ENCODE results near the gene CRTAC1. TPM values are rescaled to one million over a fixed set of nuclear protein-coding genes. Genes with fewer than 3 reads are reported as not detected.

The CRTAC1 gene
- polyA plus RNA-seq, 2 of the 4 experiments (the other 2 are of a cell fraction): 0.32 to 0.39 TPM

GRCh38 chr10:97913193-97913592 lies 117.2 kb downstream of the CRTAC1 start:
- POLR2A ChIA-PET: no interaction called here
- CTCF ChIA-PET: interaction anchor here (1.5 to 24.4 kb wide), 6 partner anchors 9 to 126 kb away, joined by 3 to 660 read pairs (median 17); partner anchors contain the start of gene CRTAC1

GRCh38 chr10:97911217-97911616 lies 119.2 kb downstream of the CRTAC1 start:
- H3K4me1 ChIP-seq: 0 out of 3 replicates have a peak, but pooled peaks cover 2% of the 10 kb centered on the region
- ChIA-PET POLR2A (no interaction called here), CTCF (interaction anchor here (0.6 to 24.4 kb wide), 7 partner anchors 10 to 128 kb away, joined by 3 to 660 read pairs (median 3); partner anchors contain the start of gene CRTAC1)
- no peak overlapping the region for H3K27ac ChIP-seq
- FAIRE-seq: no peak
- TF ChIP-seq MAFK (IDR thresholded peaks at IDR 0.05; ENCODE audit: partially characterized antibody) (no peak), E2F6 (IDR thresholded peaks at IDR 0.05; ENCODE audit: borderline replicate concordance, low read depth) (no peak), HOXB13 (CRISPR knock-in tag; IDR thresholded peaks at IDR 0.05; ENCODE audit: low read depth) (no peak), SMC3 (IDR thresholded peaks at IDR 0.05) (no peak), RARB (CRISPR knock-in tag; IDR thresholded peaks at IDR 0.05) (no peak), POLR2A (IDR thresholded peaks at IDR 0.05; ENCODE audit: low read length) (no peak), TFCP2L1 (CRISPR knock-in tag; IDR thresholded peaks at IDR 0.05) (no peak), PBX3 (IDR thresholded peaks at IDR 0.05) (no peak), RCOR1 (IDR thresholded peaks at IDR 0.05; ENCODE audit: low read depth, low read length) (no peak), ZSCAN20 (CRISPR knock-in tag; IDR thresholded peaks at IDR 0.05) (no peak)
- H3K4me2 ChIP-seq: no peak overlapping the region
- H3K9me3 ChIP-seq: no peaks in the 10 kb centered on the region
- DNase-seq (ENCODE audit: low read depth in 1 of 2, low spot score in 1 of 2): no peak
- no peak overlapping the region for H3K4me3 ChIP-seq
- WGBS (ENCODE audit: missing lambda C conversion rate): 73% methylated on average over 2 of the region's 5 CpGs
- ATAC-seq: no peak

More at GRCh38 chr10:97913193-97913592, 117.2 kb downstream of the CRTAC1 start:
- FAIRE-seq: no peak
- Histone ChIP-seq H3K4me3 (no peak overlapping the region), H3K9me3 (no peaks in the 10 kb centered on the region), H3K4me2 (no peak overlapping the region), H3K27ac (no peak overlapping the region), H3K4me1 (0 out of 3 replicates have a peak, but pooled peaks cover 2% of the 10 kb centered on the region)
- no peak for TF ChIP-seq FOSB (CRISPR knock-in tag; IDR thresholded peaks at IDR 0.05)
- TF ChIP-seq KDM5A (IDR thresholded peaks at IDR 0.05): no peak
- TF ChIP-seq HOXB13 (CRISPR knock-in tag; IDR thresholded peaks at IDR 0.05; ENCODE audit: low read depth): no peak
- no peak for TF ChIP-seq SMC3 (IDR thresholded peaks at IDR 0.05)
- TF ChIP-seq ATOH8 (CRISPR knock-in tag; IDR thresholded peaks at IDR 0.05; ENCODE audit: low read depth): no peak
- TF ChIP-seq MAFK (IDR thresholded peaks at IDR 0.05; ENCODE audit: partially characterized antibody): no peak
- no peak for TF ChIP-seq FOXS1 (CRISPR knock-in tag; IDR thresholded peaks at IDR 0.05)
- no peak for TF ChIP-seq SREBF2 (IDR thresholded peaks at IDR 0.05)
- TF ChIP-seq E2F6 (IDR thresholded peaks at IDR 0.05; ENCODE audit: borderline replicate concordance, low read depth): no peak
- no peak for TF ChIP-seq CHD2 (IDR thresholded peaks at IDR 0.05; ENCODE audit: low read length, partially characterized antibody)
- no peak for TF ChIP-seq TFCP2L1 (CRISPR knock-in tag; IDR thresholded peaks at IDR 0.05)
- TF ChIP-seq ZSCAN20 (CRISPR knock-in tag; IDR thresholded peaks at IDR 0.05): no peak
- TF ChIP-seq RNF2 (IDR thresholded peaks at IDR 0.05; ENCODE audit: borderline replicate concordance, low read depth): no peak
- TF ChIP-seq EHF (CRISPR knock-in tag; IDR thresholded peaks at IDR 0.05): no peak
- TF ChIP-seq EHMT2 (IDR thresholded peaks at IDR 0.05; ENCODE audit: low read depth): no peak
- TF ChIP-seq POLR2A (IDR thresholded peaks at IDR 0.05; ENCODE audit: low read length): no peak
- DNase-seq (ENCODE audit: low read depth in 1 of 2, low spot score in 1 of 2): no peak
- 91% methylated on average over 2 of the region's 2 CpGs for WGBS (ENCODE audit: missing lambda C conversion rate)
- ATAC-seq: no peak

GRCh38 chr10:97910661-97911060 lies 119.8 kb downstream of the CRTAC1 start:
- Histone ChIP-seq H3K9me3 (no peaks in the 10 kb centered on the region), H3K4me3 (no peak overlapping the region), H3K4me1 (0 out of 3 replicates have a peak, but pooled peaks cover 2% of the 10 kb centered on the region), H3K4me2 (no peak overlapping the region), H3K27ac (no peak overlapping the region)
- ATAC-seq (no peak), FAIRE-seq (no peak), DNase-seq (ENCODE audit: low read depth in 1 of 2, low spot score in 1 of 2) (no peak)
- WGBS (ENCODE audit: missing lambda C conversion rate): 69% methylated on average over 4 of the region's 4 CpGs
- ChIA-PET POLR2A (no interaction called here), CTCF (interaction anchor here (0.9 to 24.4 kb wide), 6 partner anchors 9 to 128 kb away, joined by 3 to 660 read pairs (median 6); partner anchors contain the start of gene CRTAC1)
- no peak for TF ChIP-seq FOXS1 (CRISPR knock-in tag; IDR thresholded peaks at IDR 0.05)
- TF ChIP-seq NPAS2 (CRISPR knock-in tag; IDR thresholded peaks at IDR 0.05; ENCODE audit: borderline replicate concordance): no peak
- no peak for TF ChIP-seq RFX5 (IDR thresholded peaks at IDR 0.05)
- no peak for TF ChIP-seq HEYL (CRISPR knock-in tag; IDR thresholded peaks at IDR 0.05)
- TF ChIP-seq MYC (IDR thresholded peaks at IDR 0.05; ENCODE audit: borderline replicate concordance, low read length): no peak
- TF ChIP-seq BCL3 (IDR thresholded peaks at IDR 0.05): no peak
- TF ChIP-seq HOXB13 (CRISPR knock-in tag; IDR thresholded peaks at IDR 0.05; ENCODE audit: low read depth): no peak
- no peak for TF ChIP-seq CEBPB (IDR thresholded peaks at IDR 0.05)
- TF ChIP-seq NR3C1 (IDR thresholded peaks at IDR 0.05): no peak
- no peak for TF ChIP-seq ATOH8 (CRISPR knock-in tag; IDR thresholded peaks at IDR 0.05; ENCODE audit: low read depth)
- TF ChIP-seq JUNB (IDR thresholded peaks at IDR 0.05): no peak
- TF ChIP-seq RARB (CRISPR knock-in tag; IDR thresholded peaks at IDR 0.05): no peak
- no peak for TF ChIP-seq CHD4 (IDR thresholded peaks at IDR 0.05; ENCODE audit: borderline replicate concordance)

All from A549 (cell line).